ENCODE data around the gene EIF3D. TPM values are rescaled to one million over a fixed set of nuclear protein-coding genes. Genes with fewer than 3 reads are reported as not detected.

EIF3D gene
- total and polyA plus RNA-seq, 9 of the 15 experiments (the other 6 are each of a cell fraction or from before 2014, with no cell fraction given), result 191 to 422 (median 279) TPM

GRCh38 chr22:36470162-36470993 is 58.6 kb downstream of the EIF3D start (continued):
- TF ChIP-seq ZNF407 (IDR thresholded peaks at IDR 0.05; ENCODE audit: low read depth) (no peak), ZNF764 (CRISPR knock-in tag; IDR thresholded peaks at IDR 0.05; ENCODE audit: low read depth) (no peak), SRSF3 (IDR thresholded peaks at IDR 0.05; ENCODE audit: insufficient read depth, low read length) (no peak), FUS (optimal IDR thresholded peaks at IDR 0.05; ENCODE audit: low read depth, low read length) (no peak), FOXM1 (IDR thresholded peaks at IDR 0.05; ENCODE audit: low read depth) (no peak), FOXM1 (CRISPR knock-in tag; IDR thresholded peaks at IDR 0.05; ENCODE audit: low read depth) (no peak), KLF6 (CRISPR knock-in tag; IDR thresholded peaks at IDR 0.05; ENCODE audit: borderline replicate concordance) (no peak), TAF7 (tag; IDR thresholded peaks at IDR 0.05) (no peak), STAG1 (CRISPR knock-in tag; IDR thresholded peaks at IDR 0.05; ENCODE audit: borderline replicate concordance) (peak; percentile 77; the same call in 1 of the 2 replicates), CSDE1 (IDR thresholded peaks at IDR 0.05) (no peak), SNRNP70 (optimal IDR thresholded peaks at IDR 0.05; ENCODE audit: low read depth, low read length) (no peak), NR2C1 (IDR thresholded peaks at IDR 0.05) (no peak), NR2C1 (tag; IDR thresholded peaks at IDR 0.05) (no peak), GATA2 (CRISPR knock-in tag; IDR thresholded peaks at IDR 0.05) (no peak), NFIC (IDR thresholded peaks at IDR 0.05) (no peak), ZFX (CRISPR knock-in tag; IDR thresholded peaks at IDR 0.05) (0 out of 2 replicates have a peak, but pooled peaks have one; percentile 25), CLOCK (CRISPR knock-in tag; IDR thresholded peaks at IDR 0.05; ENCODE audit: borderline replicate concordance) (no peak), POLR2H (tag; IDR thresholded peaks at IDR 0.05; ENCODE audit: low read depth) (no peak)

Measured in K562 (cell line).